Common myeloid progenitor, CD34-positive (primary cell): ENCODE data around the gene CCDC32.
A peak's percentile ranks its signal among the peaks of the same experiment; 100 is the strongest.

Experiments
- CTCF ChIA-PET: fragments of 350-600 bp; sonication (Branson Sonifier 250); formaldehyde crosslinking; loops from one replicate; lab custom pipeline; 2021; ENCODE audit warnings: antibody characterized with exemption; lab: Charles Lee
- POLR2A ChIA-PET: fragments of 350-600 bp; sonication (Branson Sonifier 250); formaldehyde crosslinking; loops from one replicate; lab custom pipeline; 2021; ENCODE audit warnings: antibody characterized with exemption; lab: Charles Lee
- DNase-seq, 3 donors: peaks; one replicate each; pipeline versions ENCODE4 v3.0.0 to v3.0.0-alpha.2; 2013
- H3K27ac ChIP-seq, 2 experiments: 1 replicate in 1 of 2; 2 replicates in 1 of 2; pipeline ENCODE4 v1.7.0; 2013; ENCODE audit warnings: inconsistent platforms in 2 of 2, low read length in 2 of 2, mild to moderate bottlenecking in 2 of 2, low read depth in 1 of 2, moderate library complexity in 1 of 2; ENCODE audit not compliant: severe bottlenecking in 2 of 2, insufficient read depth in 1 of 2, poor library complexity in 1 of 2
- H3K27me3 ChIP-seq, 5 experiments: replicated peaks in 2 of 5; 1 replicate in 3 of 5; 2 replicates in 2 of 5; pipeline versions ENCODE4 v1.6.1 to v1.7.0; 2013; ENCODE audit warnings: low read length in 4 of 5, mild to moderate bottlenecking in 2 of 5, moderate library complexity in 2 of 5, inconsistent platforms in 1 of 5; ENCODE audit not compliant: insufficient read depth in 5 of 5, control insufficient read depth in 4 of 5
- H3K36me3 ChIP-seq, 4 experiments: 1 replicate in 2 of 4; 2 replicates in 2 of 4; pipeline versions ENCODE4 v1.6.1 to v1.7.0; 2013; ENCODE audit warnings: low read length in 3 of 4, control low read depth in 1 of 4, mild to moderate bottlenecking in 1 of 4; ENCODE audit not compliant: control insufficient read depth in 4 of 4, insufficient read depth in 4 of 4
- H3K4me1 ChIP-seq, 4 experiments: 1 replicate in 3 of 4; 2 replicates in 1 of 4; pipeline versions ENCODE4 v1.6.1 to v1.7.1; 2013; ENCODE audit warnings: low read length in 3 of 4, mild to moderate bottlenecking in 3 of 4, control low read depth in 1 of 4, inconsistent platforms in 1 of 4, moderate library complexity in 1 of 4; ENCODE audit not compliant: control insufficient read depth in 4 of 4, insufficient read depth in 4 of 4; ENCODE audit errors: control extremely low read depth in 1 of 4
- H3K4me3 ChIP-seq, 7 experiments: 1 replicate in 4 of 7; 2 replicates in 3 of 7; pipeline versions ENCODE4 v1.5.1 to v1.7.0; 2013; ENCODE audit warnings: mild to moderate bottlenecking in 7 of 7, low read length in 6 of 7, moderate library complexity in 6 of 7, inconsistent platforms in 2 of 7, low read depth in 2 of 7, control low read depth in 1 of 7; ENCODE audit not compliant: insufficient read depth in 4 of 7, control insufficient read depth in 1 of 7; ENCODE audit errors: extremely low read depth in 1 of 7
- H3K9me3 ChIP-seq, 5 experiments: 1 replicate in 4 of 5; 2 replicates in 1 of 5; pipeline versions ENCODE4 v1.6.1 to v1.7.1; 2013; ENCODE audit warnings: low read length in 4 of 5, mild to moderate bottlenecking in 2 of 5, inconsistent platforms in 1 of 5, low read depth in 1 of 5, moderate library complexity in 1 of 5; ENCODE audit not compliant: control insufficient read depth in 4 of 5, insufficient read depth in 2 of 5; ENCODE audit errors: control extremely low read depth in 1 of 5
- WGBS: methylation state at CpG from one replicate; pipeline ENCODE4 v1.1.5; 2013; ENCODE audit not compliant: insufficient coverage; 5-methylcytosine and 5-hydroxymethylcytosine counted together

Gene CCDC32

DNA sequence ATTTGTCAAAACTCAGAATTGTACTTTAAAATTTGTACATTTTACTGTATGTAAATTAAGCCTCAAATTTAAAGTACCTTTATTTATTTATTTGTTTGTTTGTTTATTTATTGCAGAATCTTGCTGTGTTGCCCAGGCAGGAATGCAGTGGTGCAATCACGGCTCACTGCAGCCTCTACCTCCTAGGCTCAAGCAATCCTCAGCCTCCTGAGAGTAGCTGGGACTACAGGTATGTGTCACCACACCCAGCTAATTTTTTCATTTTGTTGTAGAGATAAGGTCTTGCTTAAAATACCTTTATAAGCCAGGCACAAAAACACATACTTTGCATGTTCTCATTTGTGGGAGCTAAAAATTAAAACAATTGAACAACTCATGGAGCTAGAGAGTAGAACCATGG lies 56.6 kb downstream of the CCDC32 start:
- ChIA-PET POLR2A (no interaction called here), CTCF (interaction anchor here (0.7 to 2.5 kb wide), 4 partner anchors 10 to 66 kb away, joined by 3 to 10 read pairs (median 4); no protein-coding TSS in a partner anchor)
- H3K4me1 ChIP-seq: peaks cover 0 to 26% (median 21%) of the 10 kb centered on the region in 4 experiments
- H3K36me3 ChIP-seq: no peaks in the 10 kb centered on the region
- no peak for DNase-seq
- H3K9me3 ChIP-seq: no peaks in the 10 kb centered on the region
- H3K4me3 ChIP-seq: no peak overlapping the region
- WGBS: no CpG with 5 or more reads among the region's 1 CpG
- no peak overlapping the region for H3K27ac ChIP-seq
- peaks cover 19 to 52% (median 21%) of the 10 kb centered on the region in 5 experiments for H3K27me3 ChIP-seq

GRCh38 chr15:40506964-40507571 lies 57.8 kb downstream of the CCDC32 start:
- Histone ChIP-seq H3K4me3 (peak overlapping the region in 5 of 7 experiments; percentile 37 to 65 (median 43)), H3K36me3 (no peaks in the 10 kb centered on the region), H3K9me3 (no peaks in the 10 kb centered on the region), H3K27me3 (peaks cover 12 to 41% (median 19%) of the 10 kb centered on the region in 5 experiments), H3K4me1 (peaks cover 0 to 26% (median 21%) of the 10 kb centered on the region in 4 experiments), H3K27ac (no peak overlapping the region)
- peak; percentile 65 to 71 (median 66) for DNase-seq
- WGBS: 2% methylated on average over 21 of the region's 30 CpGs
- POLR2A ChIA-PET: interaction anchor here (0.7 kb wide), 1 partner anchor 10 kb away, joined by 4 read pairs; no protein-coding TSS in a partner anchor
- CTCF ChIA-PET: interaction anchor here (0.6 to 2.6 kb wide), 9 partner anchors 10 to 524 kb away, joined by 3 to 15 read pairs (median 3); partner anchors contain the start of genes BAHD1 and CHST14
